Measurements from ENCODE around the gene KAZN.

Gene KAZN

DNA sequence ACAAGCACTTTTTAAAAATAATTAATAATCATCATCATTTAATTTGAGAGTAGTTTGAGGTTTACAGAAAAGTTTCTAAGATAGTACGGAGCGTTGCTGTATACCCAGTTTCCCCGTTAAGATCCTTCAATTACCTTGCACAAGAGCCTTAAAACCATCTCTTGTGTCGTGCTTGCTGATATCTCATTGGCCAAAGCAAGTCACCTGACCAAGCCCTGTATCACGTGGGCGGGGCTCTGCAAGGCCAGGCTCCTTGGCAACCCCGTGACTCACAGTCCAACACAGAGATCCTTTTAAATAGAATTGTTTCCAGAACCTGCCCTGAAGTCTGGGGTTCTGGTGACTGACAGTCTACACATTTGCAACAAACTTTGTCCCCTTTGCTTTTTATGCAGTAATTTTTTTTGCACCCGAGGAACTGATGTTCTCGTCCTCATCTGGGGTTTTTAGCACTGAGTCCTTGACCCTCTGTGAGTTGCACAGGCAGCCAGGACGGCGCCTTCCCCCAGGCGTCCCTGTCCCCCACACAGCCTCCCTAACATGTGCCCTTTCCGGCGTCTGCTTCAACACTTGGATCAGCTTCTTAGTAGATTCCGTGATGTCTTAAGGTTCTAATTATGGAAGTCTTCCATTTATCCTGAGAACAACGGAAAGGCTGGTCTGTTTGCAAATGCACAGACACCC lies 371.8 kb downstream of the KAZN start:
- DNase-seq (ENCODE audit: low read depth), result peak; percentile 97
- TF ChIP-seq, protein P1, sequence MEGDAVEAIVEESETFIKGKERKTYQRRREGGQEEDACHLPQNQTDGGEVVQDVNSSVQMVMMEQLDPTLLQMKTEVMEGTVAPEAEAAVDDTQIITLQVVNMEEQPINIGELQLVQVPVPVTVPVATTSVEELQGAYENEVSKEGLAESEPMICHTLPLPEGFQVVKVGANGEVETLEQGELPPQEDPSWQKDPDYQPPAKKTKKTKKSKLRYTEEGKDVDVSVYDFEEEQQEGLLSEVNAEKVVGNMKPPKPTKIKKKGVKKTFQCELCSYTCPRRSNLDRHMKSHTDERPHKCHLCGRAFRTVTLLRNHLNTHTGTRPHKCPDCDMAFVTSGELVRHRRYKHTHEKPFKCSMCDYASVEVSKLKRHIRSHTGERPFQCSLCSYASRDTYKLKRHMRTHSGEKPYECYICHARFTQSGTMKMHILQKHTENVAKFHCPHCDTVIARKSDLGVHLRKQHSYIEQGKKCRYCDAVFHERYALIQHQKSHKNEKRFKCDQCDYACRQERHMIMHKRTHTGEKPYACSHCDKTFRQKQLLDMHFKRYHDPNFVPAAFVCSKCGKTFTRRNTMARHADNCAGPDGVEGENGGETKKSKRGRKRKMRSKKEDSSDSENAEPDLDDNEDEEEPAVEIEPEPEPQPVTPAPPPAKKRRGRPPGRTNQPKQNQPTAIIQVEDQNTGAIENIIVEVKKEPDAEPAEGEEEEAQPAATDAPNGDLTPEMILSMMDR (conservative IDR thresholded peaks at IDR 0.05; ENCODE audit: low read length), result no peak
- H3K4me3 ChIP-seq (ENCODE audit: low read length), result peak overlapping the region; percentile 18; the same call in 1 of the 2 replicates

DNA sequence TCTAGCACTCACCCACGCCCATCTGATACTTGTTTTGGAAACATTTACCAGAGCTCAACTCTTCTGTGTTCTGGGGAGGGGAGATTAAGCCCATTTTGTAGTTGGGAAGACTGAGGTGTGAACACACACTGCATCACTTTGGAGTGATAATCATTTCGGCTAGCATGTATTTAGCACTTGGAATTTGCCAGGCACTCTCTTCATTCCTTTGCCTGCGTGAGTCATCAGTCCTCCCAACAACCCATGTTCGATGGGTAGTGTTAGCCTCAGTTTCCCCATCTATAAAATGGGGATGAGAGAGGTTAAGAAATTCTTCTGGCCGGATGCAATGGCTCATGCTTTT lies 372.3 kb downstream of the KAZN start:
- TF ChIP-seq, protein P1 (conservative IDR thresholded peaks at IDR 0.05; ENCODE audit: low read length), result no peak
- peak; percentile 58 for DNase-seq (ENCODE audit: low read depth)

DNA sequence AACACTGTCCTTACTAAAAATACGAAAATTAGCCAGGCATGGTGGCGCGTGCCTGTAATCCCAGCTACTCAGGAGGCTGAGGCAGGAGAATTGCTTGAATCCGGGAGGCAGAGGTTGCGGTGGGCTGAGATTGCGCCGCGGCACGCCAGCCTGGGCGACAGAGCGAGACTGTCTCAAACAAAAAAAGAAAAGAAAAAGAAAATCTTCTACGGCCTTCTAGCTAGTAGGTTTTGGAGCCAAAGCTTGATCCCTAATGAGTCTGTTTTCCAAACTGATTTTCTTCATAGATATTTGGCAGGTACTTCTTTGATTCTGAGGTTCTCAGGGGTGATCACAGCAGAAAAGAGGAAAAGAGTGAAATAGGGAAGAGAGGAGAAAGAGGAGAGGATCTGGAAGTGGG lies 372.7 kb downstream of the KAZN start:
- no peak for DNase-seq (ENCODE audit: low read depth)
- H3K4me3 ChIP-seq (ENCODE audit: low read length), result peak overlapping the region; percentile 1; the same call in 1 of the 2 replicates
- TF ChIP-seq, protein P1 (conservative IDR thresholded peaks at IDR 0.05; ENCODE audit: low read length), result no peak

More for the DNA sequence above, 372.3 kb downstream of the KAZN start:
- H3K4me3 ChIP-seq (ENCODE audit: low read length), result peak overlapping the region; percentile 18; the same call in 1 of the 2 replicates

DNA sequence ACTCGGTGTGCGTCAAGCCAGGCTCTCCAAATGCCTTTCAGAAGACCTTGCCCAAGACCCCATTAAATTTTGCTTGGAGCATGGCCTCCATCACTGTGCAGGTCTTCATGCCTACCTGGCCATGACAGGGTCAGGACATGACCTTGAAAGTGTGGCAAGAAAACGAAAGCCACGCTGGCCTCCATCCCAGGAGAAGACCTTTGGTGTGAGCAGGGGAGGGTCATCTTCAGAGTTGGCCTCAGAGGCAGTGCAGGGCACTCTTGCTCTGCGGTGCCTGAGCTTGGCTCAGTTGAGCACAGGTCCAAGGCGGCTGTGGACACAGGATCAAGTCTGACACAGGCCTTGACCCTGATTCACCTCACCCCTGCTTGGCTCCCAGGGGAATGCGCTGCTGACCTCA lies 373.6 kb downstream of the KAZN start:
- no peak for DNase-seq (ENCODE audit: low read depth)
- TF ChIP-seq, protein P1 (conservative IDR thresholded peaks at IDR 0.05; ENCODE audit: low read length), result no peak
- no peak overlapping the region for H3K4me3 ChIP-seq (ENCODE audit: low read length)

DNA sequence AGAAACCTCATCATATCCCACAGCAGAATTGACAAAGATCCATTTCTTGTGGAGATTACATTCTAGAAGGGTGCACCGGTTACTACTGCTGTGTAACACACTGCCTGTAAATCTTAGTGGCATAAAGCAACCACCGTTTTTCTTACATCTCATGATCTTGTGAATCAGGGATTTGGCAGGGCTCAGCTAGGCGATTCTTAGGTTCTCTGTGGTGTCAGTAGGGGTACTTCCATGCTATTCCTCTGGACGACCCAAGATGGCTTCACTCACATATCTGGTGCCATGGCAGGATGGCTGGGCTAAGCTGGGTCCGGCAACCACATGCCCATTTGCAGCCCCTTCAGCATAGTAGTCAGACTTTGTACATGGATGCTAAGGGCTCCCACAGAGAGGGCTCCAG lies 375.3 kb downstream of the KAZN start:
- no peak overlapping the region for H3K4me3 ChIP-seq (ENCODE audit: low read length)
- TF ChIP-seq, protein P1 (conservative IDR thresholded peaks at IDR 0.05; ENCODE audit: low read length), result no peak
- no peak for DNase-seq (ENCODE audit: low read depth)

DNA sequence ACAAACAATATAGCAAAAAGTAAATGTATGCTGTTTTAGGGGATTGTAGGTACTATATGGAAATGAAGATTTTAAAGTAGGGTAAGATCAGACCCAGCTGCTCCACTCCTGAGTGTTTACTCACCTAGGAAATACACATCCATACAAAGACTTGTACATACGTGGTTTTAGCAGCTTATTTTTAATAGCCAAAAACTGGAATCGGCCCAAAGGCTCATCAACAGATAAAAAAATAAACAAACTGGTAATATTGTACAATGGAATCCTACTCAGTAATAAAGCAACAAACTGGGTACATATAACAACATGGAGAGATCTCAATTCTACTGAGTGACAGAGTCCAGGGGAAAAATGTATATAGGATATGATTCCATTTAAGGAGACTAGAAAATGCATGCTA lies 375.9 kb downstream of the KAZN start:
- H3K4me3 ChIP-seq (ENCODE audit: low read length), result no peak overlapping the region
- no peak for DNase-seq (ENCODE audit: low read depth)
- TF ChIP-seq, protein P1 (conservative IDR thresholded peaks at IDR 0.05; ENCODE audit: low read length), result no peak

DNA sequence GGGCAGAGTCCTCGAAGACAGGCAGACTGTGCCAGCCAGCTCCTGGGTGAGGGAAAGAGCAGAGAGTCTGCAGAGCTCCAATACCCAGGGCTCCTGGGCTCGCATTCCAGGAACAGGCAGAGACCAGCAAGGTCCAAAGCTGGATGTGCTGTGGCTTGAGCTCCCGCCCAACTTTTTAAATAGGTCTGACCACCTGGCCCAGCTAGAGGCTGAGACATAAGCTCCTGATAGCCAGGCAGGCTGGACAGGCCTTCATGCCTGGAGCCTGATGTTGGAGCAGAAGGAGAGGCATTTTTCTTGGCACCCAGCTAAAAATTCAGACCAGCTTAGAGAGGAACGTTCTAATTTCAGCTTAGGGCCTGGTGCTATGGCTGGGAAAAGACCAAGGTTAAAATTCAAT lies 376.6 kb downstream of the KAZN start:
- DNase-seq (ENCODE audit: low read depth), result no peak
- H3K4me3 ChIP-seq (ENCODE audit: low read length), result no peak overlapping the region
- TF ChIP-seq, protein P1 (conservative IDR thresholded peaks at IDR 0.05; ENCODE audit: low read length), result no peak
